GM23338 (cell line): ENCODE data around the gene LDHD. TPM values are rescaled to one million over a fixed set of nuclear protein-coding genes. Genes with fewer than 3 reads are reported as not detected.

Source experiments
- ATAC-seq: fragments of 200-7000 bp; cut with Tn5 transposase; 3 replicates; pipeline ENCODE4 v1.9.1; 2020
- DNase-seq: peaks from one replicate; pipeline ENCODE4 v3.0.0-alpha.2; 2015; ENCODE audit warnings: low spot score
- H2AFZ ChIP-seq: fragments of 200-600 bp; sonication (generic); 2 replicates; pipeline ENCODE4 v1.8.0; 2016; ENCODE audit warnings: antibody characterized with exemption, mild to moderate bottlenecking, moderate library complexity
- H3F3A ChIP-seq: fragments of 200-600 bp; sonication (generic); replicated peaks from 2 replicates; pipeline ENCODE4 v1.8.0; 2017; ENCODE audit warnings: antibody characterized with exemption, mixed run types, low read depth
- H3K27ac ChIP-seq: fragments of 200-600 bp; sonication (generic); 2 replicates; pipeline ENCODE4 v1.6.1; 2016; ENCODE audit warnings: low read depth
- H3K27me3 ChIP-seq: fragments of 200-600 bp; sonication (generic); 2 replicates; pipeline ENCODE4 v1.8.0; 2016; ENCODE audit warnings: mild to moderate bottlenecking, mixed run types, moderate library complexity; ENCODE audit not compliant: insufficient read depth
- H3K36me3 ChIP-seq: fragments of 200-600 bp; sonication (generic); 2 replicates; pipeline ENCODE4 v1.8.0; 2016; ENCODE audit warnings: mild to moderate bottlenecking; ENCODE audit not compliant: insufficient read depth
- H3K4me1 ChIP-seq: fragments of 200-600 bp; sonication (generic); 2 replicates; pipeline ENCODE4 v1.8.0; 2016; ENCODE audit warnings: mild to moderate bottlenecking, moderate library complexity; ENCODE audit not compliant: insufficient read depth
- H3K4me2 ChIP-seq: fragments of 200-600 bp; sonication (generic); 2 replicates; pipeline ENCODE4 v1.7.1; 2017; ENCODE audit warnings: mixed run types
- H3K4me3 ChIP-seq: fragments of 200-600 bp; sonication (generic); 2 replicates; pipeline ENCODE4 v1.6.1; 2016; ENCODE audit warnings: mixed run types
- H3K79me2 ChIP-seq: fragments of 200-600 bp; sonication (generic); replicated peaks from 2 replicates; pipeline ENCODE4 v1.8.0; 2017; ENCODE audit warnings: mild to moderate bottlenecking; ENCODE audit not compliant: insufficient read depth
- H3K9me2 ChIP-seq: fragments of 200-600 bp; sonication (generic); 2 replicates; pipeline ENCODE4 v1.8.0; 2017; ENCODE audit not compliant: insufficient read depth
- H4K20me1 ChIP-seq: fragments of 200-600 bp; sonication (generic); replicated peaks from 2 replicates; pipeline ENCODE4 v1.8.0; 2017; ENCODE audit warnings: mild to moderate bottlenecking; ENCODE audit not compliant: insufficient read depth
- H3K27ac Mint-ChIP-seq: 2 replicates; pipeline ENCODE4 v1.8.0; 2020; ENCODE audit warnings: inconsistent platforms, mild to moderate bottlenecking, moderate library complexity, mixed read lengths
- H3K27me3 Mint-ChIP-seq: 3 replicates; pipeline ENCODE4 v1.8.0; 2022; ENCODE audit warnings: low read depth, mild to moderate bottlenecking, moderate library complexity, mixed read lengths, inconsistent platforms; ENCODE audit not compliant: insufficient read depth, poor library complexity
- H3K36me3 Mint-ChIP-seq: 3 replicates; pipeline ENCODE4 v1.8.0; 2021; ENCODE audit warnings: low read depth, mild to moderate bottlenecking, inconsistent platforms, moderate library complexity, mixed read lengths
- H3K4me1 Mint-ChIP-seq: 3 replicates; pipeline ENCODE4 v1.8.0; 2020; ENCODE audit warnings: mild to moderate bottlenecking, inconsistent platforms, mixed read lengths
- H3K4me3 Mint-ChIP-seq: 3 replicates; pipeline ENCODE4 v1.8.0; 2021; ENCODE audit warnings: moderate library complexity, mild to moderate bottlenecking, inconsistent platforms, mixed read lengths
- H3K9me3 Mint-ChIP-seq: 3 replicates; pipeline ENCODE4 v1.8.0; 2020; ENCODE audit warnings: moderate library complexity, mild to moderate bottlenecking, inconsistent platforms, mixed read lengths
- CREB1 ChIP-seq: fragments of 250-450 bp; sonication (Bioruptor Pico); IDR thresholded peaks from 2 replicates; pipeline ENCODE4 v1.5.0; 2020; ENCODE audit warnings: low read depth, mild to moderate bottlenecking, moderate library complexity
- NANOG ChIP-seq: IDR thresholded peaks from 2 replicates; pipeline ENCODE4 v1.6.1; 2016; ENCODE audit warnings: antibody characterized with exemption, borderline replicate concordance
- POLR2AphosphoS5 ChIP-seq: IDR thresholded peaks from 2 replicates; pipeline ENCODE4 v1.6.1; 2016; ENCODE audit warnings: antibody characterized with exemption, low read depth
- STAT1 ChIP-seq: IDR thresholded peaks from one replicate; pipeline ENCODE4 v1.6.1; 2016; ENCODE audit warnings: antibody characterized with exemption; ENCODE audit not compliant: unreplicated experiment
- ZNF114 ChIP-seq: fragments of 250-450 bp; sonication (Bioruptor Pico); IDR thresholded peaks from 2 replicates; pipeline ENCODE4 v1.5.0; 2020; ENCODE audit warnings: mild to moderate bottlenecking, moderate library complexity
- ZNF331 ChIP-seq: fragments of 250-450 bp; sonication (Bioruptor Pico); IDR thresholded peaks from 2 replicates; pipeline ENCODE4 v1.5.0; 2020; ENCODE audit warnings: low read depth, mild to moderate bottlenecking, moderate library complexity
- polyA plus RNA-seq: library from polyadenylated mRNA; unstranded; fragments of >200 nt; fragmentation: Nextera tagmentation; extraction: Ambion mirVana; gene quantifications from 2 replicates; pipeline ENCODE4 v1.2.1, GENCODE V29; 2016
- total RNA-seq: library from RNA; depleted of rRNA; stranded (reverse); fragments of >200 nt; shearing (Covaris generic); gene quantifications from 2 replicates; pipeline ENCODE4 v1.2.3, GENCODE V29; 2014
- TF ChIP-seq, protein P1 (sequence below): fragments of 250-450 bp; sonication (Bioruptor Pico); IDR thresholded peaks from 2 replicates; pipeline ENCODE4 v1.5.0; 2020; ENCODE audit warnings: mild to moderate bottlenecking, moderate library complexity
- TF ChIP-seq, protein P2 (sequence below), 2 experiments: fragments of 200-600 bp in 1 of 2; sonication (generic) in 1 of 2; conservative IDR thresholded peaks; 2 replicates each; pipeline versions ENCODE4 v1.5.1 to v1.6.1; 2016 to 2017; ENCODE audit warnings: antibody characterized with exemption in 2 of 2, low read depth in 2 of 2, mild to moderate bottlenecking in 2 of 2, moderate library complexity in 1 of 2
- TF ChIP-seq, protein P3 (sequence below): IDR thresholded peaks from 2 replicates; pipeline ENCODE4 v1.6.1; 2016; ENCODE audit warnings: antibody characterized with exemption

LDHD gene
- total and polyA plus RNA-seq, 2 experiments from 2014 or later, result 5.0 to 7.7 TPM

DNA sequence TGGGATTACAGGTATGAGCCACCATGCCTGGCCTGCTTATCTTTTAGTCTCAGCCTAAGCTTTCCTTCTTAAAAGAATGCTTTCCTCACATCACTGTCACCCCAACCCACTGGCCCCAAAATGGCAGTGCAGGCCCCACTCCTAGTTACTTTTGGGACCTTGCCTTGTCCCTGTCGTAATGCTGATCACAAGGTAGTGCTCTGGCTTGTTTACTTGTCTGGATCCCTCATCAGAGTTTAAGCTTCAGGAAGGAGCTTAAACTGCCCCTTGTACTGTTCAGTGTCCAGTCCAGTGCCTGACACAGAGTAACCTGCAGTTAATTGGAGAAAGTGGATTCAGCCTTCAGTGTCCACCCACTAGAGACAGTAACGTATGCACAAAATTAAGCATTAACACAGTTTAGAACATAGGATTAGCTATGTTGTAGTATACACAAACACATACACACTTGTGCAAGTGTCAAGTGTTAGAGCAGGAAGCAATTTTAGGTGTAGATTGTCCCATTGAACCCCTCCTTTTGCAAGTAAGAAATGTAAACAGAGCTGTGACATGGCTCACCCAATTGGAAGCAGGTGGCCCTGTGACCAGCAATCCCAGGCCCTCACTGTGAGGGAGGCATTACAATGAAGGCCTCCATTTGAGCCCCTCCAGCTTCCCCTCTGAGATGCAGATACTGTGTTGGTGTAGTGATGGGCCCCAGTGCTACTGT lies 44.2 kb downstream of the LDHD start:
- H4K20me1 ChIP-seq, result peaks cover 41% of the 10 kb centered on the region
- H3K27me3 ChIP-seq, result no peaks in the 10 kb centered on the region
- TF ChIP-seq ZNF114 (CRISPR knock-in tag), result no peak
- no peak for TF ChIP-seq POLR2AphosphoS5
- TF ChIP-seq, protein P1, sequence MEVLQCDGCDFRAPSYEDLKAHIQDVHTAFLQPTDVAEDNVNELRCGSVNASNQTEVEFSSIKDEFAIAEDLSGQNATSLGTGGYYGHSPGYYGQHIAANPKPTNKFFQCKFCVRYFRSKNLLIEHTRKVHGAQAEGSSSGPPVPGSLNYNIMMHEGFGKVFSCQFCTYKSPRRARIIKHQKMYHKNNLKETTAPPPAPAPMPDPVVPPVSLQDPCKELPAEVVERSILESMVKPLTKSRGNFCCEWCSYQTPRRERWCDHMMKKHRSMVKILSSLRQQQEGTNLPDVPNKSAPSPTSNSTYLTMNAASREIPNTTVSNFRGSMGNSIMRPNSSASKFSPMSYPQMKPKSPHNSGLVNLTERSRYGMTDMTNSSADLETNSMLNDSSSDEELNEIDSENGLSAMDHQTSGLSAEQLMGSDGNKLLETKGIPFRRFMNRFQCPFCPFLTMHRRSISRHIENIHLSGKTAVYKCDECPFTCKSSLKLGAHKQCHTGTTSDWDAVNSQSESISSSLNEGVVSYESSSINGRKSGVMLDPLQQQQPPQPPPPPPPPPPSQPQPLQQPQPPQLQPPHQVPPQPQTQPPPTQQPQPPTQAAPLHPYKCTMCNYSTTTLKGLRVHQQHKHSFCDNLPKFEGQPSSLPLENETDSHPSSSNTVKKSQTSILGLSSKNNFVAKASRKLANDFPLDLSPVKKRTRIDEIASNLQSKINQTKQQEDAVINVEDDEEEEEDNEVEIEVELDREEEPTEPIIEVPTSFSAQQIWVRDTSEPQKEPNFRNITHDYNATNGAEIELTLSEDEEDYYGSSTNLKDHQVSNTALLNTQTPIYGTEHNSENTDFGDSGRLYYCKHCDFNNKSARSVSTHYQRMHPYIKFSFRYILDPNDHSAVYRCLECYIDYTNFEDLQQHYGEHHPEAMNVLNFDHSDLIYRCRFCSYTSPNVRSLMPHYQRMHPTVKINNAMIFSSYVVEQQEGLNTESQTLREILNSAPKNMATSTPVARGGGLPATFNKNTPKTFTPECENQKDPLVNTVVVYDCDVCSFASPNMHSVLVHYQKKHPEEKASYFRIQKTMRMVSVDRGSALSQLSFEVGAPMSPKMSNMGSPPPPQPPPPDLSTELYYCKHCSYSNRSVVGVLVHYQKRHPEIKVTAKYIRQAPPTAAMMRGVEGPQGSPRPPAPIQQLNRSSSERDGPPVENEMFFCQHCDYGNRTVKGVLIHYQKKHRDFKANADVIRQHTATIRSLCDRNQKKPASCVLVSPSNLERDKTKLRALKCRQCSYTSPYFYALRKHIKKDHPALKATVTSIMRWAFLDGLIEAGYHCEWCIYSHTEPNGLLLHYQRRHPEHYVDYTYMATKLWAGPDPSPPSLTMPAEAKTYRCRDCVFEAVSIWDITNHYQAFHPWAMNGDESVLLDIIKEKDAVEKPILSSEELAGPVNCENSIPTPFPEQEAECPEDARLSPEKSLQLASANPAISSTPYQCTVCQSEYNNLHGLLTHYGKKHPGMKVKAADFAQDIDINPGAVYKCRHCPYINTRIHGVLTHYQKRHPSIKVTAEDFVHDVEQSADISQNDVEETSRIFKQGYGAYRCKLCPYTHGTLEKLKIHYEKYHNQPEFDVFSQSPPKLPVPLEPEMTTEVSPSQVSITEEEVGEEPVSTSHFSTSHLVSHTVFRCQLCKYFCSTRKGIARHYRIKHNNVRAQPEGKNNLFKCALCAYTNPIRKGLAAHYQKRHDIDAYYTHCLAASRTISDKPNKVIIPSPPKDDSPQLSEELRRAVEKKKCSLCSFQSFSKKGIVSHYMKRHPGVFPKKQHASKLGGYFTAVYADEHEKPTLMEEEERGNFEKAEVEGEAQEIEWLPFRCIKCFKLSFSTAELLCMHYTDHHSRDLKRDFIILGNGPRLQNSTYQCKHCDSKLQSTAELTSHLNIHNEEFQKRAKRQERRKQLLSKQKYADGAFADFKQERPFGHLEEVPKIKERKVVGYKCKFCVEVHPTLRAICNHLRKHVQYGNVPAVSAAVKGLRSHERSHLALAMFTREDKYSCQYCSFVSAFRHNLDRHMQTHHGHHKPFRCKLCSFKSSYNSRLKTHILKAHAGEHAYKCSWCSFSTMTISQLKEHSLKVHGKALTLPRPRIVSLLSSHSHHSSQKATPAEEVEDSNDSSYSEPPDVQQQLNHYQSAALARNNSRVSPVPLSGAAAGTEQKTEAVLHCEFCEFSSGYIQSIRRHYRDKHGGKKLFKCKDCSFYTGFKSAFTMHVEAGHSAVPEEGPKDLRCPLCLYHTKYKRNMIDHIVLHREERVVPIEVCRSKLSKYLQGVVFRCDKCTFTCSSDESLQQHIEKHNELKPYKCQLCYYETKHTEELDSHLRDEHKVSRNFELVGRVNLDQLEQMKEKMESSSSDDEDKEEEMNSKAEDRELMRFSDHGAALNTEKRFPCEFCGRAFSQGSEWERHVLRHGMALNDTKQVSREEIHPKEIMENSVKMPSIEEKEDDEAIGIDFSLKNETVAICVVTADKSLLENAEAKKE (CRISPR knock-in tag), result no peak
- TF ChIP-seq ZNF331 (CRISPR knock-in tag), result no peak
- TF ChIP-seq, protein P2, sequence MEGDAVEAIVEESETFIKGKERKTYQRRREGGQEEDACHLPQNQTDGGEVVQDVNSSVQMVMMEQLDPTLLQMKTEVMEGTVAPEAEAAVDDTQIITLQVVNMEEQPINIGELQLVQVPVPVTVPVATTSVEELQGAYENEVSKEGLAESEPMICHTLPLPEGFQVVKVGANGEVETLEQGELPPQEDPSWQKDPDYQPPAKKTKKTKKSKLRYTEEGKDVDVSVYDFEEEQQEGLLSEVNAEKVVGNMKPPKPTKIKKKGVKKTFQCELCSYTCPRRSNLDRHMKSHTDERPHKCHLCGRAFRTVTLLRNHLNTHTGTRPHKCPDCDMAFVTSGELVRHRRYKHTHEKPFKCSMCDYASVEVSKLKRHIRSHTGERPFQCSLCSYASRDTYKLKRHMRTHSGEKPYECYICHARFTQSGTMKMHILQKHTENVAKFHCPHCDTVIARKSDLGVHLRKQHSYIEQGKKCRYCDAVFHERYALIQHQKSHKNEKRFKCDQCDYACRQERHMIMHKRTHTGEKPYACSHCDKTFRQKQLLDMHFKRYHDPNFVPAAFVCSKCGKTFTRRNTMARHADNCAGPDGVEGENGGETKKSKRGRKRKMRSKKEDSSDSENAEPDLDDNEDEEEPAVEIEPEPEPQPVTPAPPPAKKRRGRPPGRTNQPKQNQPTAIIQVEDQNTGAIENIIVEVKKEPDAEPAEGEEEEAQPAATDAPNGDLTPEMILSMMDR (conservative IDR thresholded peaks at IDR 0.05; ENCODE audit: low read depth in 2 of 2), result no peak
- no peak for TF ChIP-seq STAT1
- no peak for TF ChIP-seq CREB1
- TF ChIP-seq NANOG, result no peak
- TF ChIP-seq, protein P3, sequence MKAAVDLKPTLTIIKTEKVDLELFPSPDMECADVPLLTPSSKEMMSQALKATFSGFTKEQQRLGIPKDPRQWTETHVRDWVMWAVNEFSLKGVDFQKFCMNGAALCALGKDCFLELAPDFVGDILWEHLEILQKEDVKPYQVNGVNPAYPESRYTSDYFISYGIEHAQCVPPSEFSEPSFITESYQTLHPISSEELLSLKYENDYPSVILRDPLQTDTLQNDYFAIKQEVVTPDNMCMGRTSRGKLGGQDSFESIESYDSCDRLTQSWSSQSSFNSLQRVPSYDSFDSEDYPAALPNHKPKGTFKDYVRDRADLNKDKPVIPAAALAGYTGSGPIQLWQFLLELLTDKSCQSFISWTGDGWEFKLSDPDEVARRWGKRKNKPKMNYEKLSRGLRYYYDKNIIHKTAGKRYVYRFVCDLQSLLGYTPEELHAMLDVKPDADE, result no peak
- no peak overlapping the region for H3K4me3 Mint-ChIP-seq
- no peaks in the 10 kb centered on the region; the same call in 2 of the 3 replicates for H3K9me3 Mint-ChIP-seq
- DNase-seq, result no peak
- H3K4me1 ChIP-seq, result peaks cover 20% of the 10 kb centered on the region
- H3K27ac Mint-ChIP-seq, result no peak overlapping the region
- H3K4me1 Mint-ChIP-seq, result peaks cover 37% of the 10 kb centered on the region
- no peak overlapping the region for H2AFZ ChIP-seq
- peak; percentile 52 for ATAC-seq
- peaks cover 88% of the 10 kb centered on the region for H3K79me2 ChIP-seq
- H3K27ac ChIP-seq, result no peak overlapping the region
- no peaks in the 10 kb centered on the region for H3K36me3 ChIP-seq
- no peaks in the 10 kb centered on the region for H3K9me2 ChIP-seq
- H3F3A ChIP-seq, result no peaks in the 10 kb centered on the region
- H3K36me3 Mint-ChIP-seq, result peaks cover 4% of the 10 kb centered on the region; the same call in 2 of the 3 replicates
- H3K27me3 Mint-ChIP-seq, result peaks cover 2% of the 10 kb centered on the region
- H3K4me2 ChIP-seq, result no peak overlapping the region
- no peak overlapping the region for H3K4me3 ChIP-seq
